Caco-2 (cell line): Measurements from ENCODE around the gene SAMSN1. TPM values are rescaled to one million over a fixed set of nuclear protein-coding genes. Genes with fewer than 3 reads are reported as not detected.

Experiments used
- BruUV-seq: library from RNA; stranded (reverse); fragments of 400-500 nt; replicated peaks from 2 replicates; lab custom pipeline; 2021; lab: Mats Ljungman, UMichigan
- CTCF ChIA-PET: fragments of 300-600 bp; sonication (Branson Sonifier 250); formaldehyde crosslinking; loops from one replicate; lab custom pipeline; 2022; ENCODE audit warnings: antibody characterized with exemption; lab: Charles Lee
- POLR2A ChIA-PET: fragments of 300-600 bp; sonication (Branson Sonifier 250); formaldehyde crosslinking; loops from one replicate; lab custom pipeline; 2022; ENCODE audit warnings: antibody characterized with exemption; lab: Charles Lee
- DNase-seq, 2 experiments: peaks; one replicate each; pipeline versions ENCODE4 v3.0.0 to v3.0.0-alpha.2; 2020 to 2022
- H3K27me3 ChIP-seq: replicated peaks from 2 replicates; pipeline ENCODE4 v1.6.0; 2011; ENCODE audit warnings: low read length; ENCODE audit not compliant: control insufficient read depth, insufficient read depth
- H3K36me3 ChIP-seq: 2 replicates; pipeline ENCODE4 v1.5.1; 2011; ENCODE audit warnings: low read length; ENCODE audit not compliant: control insufficient read depth, insufficient read depth
- H3K4me1 ChIP-seq: fragments of 250-450 bp; sonication (Bioruptor Pico); 2 replicates; pipeline ENCODE4 v1.5.1; 2020; ENCODE audit warnings: mild to moderate bottlenecking
- H3K4me3 ChIP-seq: 2 replicates; pipeline ENCODE4 v1.5.1; 2011; ENCODE audit warnings: low read depth, mild to moderate bottlenecking, control low read depth, low read length
- H3K9me3 ChIP-seq: fragments of 250-450 bp; sonication (Bioruptor Pico); 2 replicates; pipeline ENCODE4 v1.5.1; 2020; ENCODE audit warnings: mild to moderate bottlenecking, moderate library complexity
- H3K27ac Mint-ChIP-seq: one replicate; pipeline ENCODE4 v1.8.0; 2022; ENCODE audit warnings: mixed read lengths; ENCODE audit not compliant: unreplicated experiment
- H3K27me3 Mint-ChIP-seq: one replicate; pipeline ENCODE4 v1.8.0; 2022; ENCODE audit warnings: mixed read lengths; ENCODE audit not compliant: insufficient read depth, unreplicated experiment
- H3K36me3 Mint-ChIP-seq: one replicate; pipeline ENCODE4 v1.8.0; 2022; ENCODE audit warnings: mild to moderate bottlenecking, mixed read lengths; ENCODE audit not compliant: insufficient read depth, unreplicated experiment
- H3K4me1 Mint-ChIP-seq: one replicate; pipeline ENCODE4 v1.8.0; 2022; ENCODE audit warnings: low read depth, mixed read lengths; ENCODE audit not compliant: unreplicated experiment
- H3K4me3 Mint-ChIP-seq: one replicate; pipeline ENCODE4 v1.8.0; 2022; ENCODE audit warnings: mild to moderate bottlenecking, moderate library complexity, mixed read lengths; ENCODE audit not compliant: unreplicated experiment
- H3K9me3 Mint-ChIP-seq: one replicate; pipeline ENCODE4 v1.8.0; 2022; ENCODE audit warnings: mixed read lengths; ENCODE audit not compliant: unreplicated experiment
- intact Hi-C: fragments of 100-400 bp; cut with micrococcal nuclease; formaldehyde crosslinking; loops from one replicate; pipeline ENCODE4 v1.10.0; 2022; ENCODE audit not compliant: unreplicated experiment
- total RNA-seq: library from RNA; stranded (reverse); gene quantifications from 2 replicates; pipeline ENCODE4 v1.2.3, GENCODE V29; 2022
- TF ChIP-seq, protein P1 (sequence below), 2 experiments: fragments of 200-600 bp in 1 of 2; IDR thresholded peaks; 1 replicate in 1 of 2; 2 replicates in 1 of 2; pipeline versions ENCODE4 v1.5.1 to v1.8.0; 2011 to 2022; ENCODE audit warnings: antibody characterized with exemption in 1 of 2, control low read depth in 1 of 2, inconsistent platforms in 1 of 2, low read depth in 1 of 2, low read length in 1 of 2, mild to moderate bottlenecking in 1 of 2, moderate library complexity in 1 of 2; ENCODE audit not compliant: insufficient read depth in 1 of 2, severe bottlenecking in 1 of 2, unreplicated experiment in 1 of 2

Gene SAMSN1
- total RNA-seq, 1 experiment from 2014 or later = not detected

DNA sequence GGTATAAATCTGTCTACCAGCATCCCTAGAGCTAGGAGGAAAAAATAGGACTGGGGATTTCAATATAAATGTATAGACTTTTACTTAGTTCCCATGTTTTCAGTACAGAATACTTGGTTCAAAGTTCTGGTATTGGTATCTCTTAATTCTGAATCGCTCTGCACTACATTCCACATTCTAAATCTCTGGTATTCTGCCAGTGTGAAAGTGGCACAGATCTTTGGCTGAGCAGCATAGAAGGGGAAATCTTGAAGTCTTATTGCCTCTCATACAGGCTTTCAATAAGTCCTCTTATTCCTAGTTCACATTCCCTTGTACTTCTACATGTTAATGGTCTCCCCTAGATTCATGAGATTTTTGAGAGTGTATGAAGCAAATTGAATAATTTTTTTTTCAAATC lies 89.2 kb downstream of the SAMSN1 start:
- intact Hi-C loops = loop anchor here (10.0 kb wide), 1 partner anchor 408 kb away; no protein-coding TSS in a partner anchor
- Histone ChIP-seq H3K9me3 (no peaks in the 10 kb centered on the region), H3K4me3 (no peak overlapping the region), H3K27me3 (no peaks in the 10 kb centered on the region), H3K36me3 (no peaks in the 10 kb centered on the region), H3K4me1 (peaks cover 33% of the 10 kb centered on the region)
- CTCF ChIA-PET = no interaction called here
- DNase-seq = no peak
- peaks cover 19% of the 10 kb centered on the region for H3K9me3 Mint-ChIP-seq
- BruUV-seq = no TSS peak
- no peak overlapping the region for H3K27ac Mint-ChIP-seq
- no peaks in the 10 kb centered on the region for H3K27me3 Mint-ChIP-seq
- POLR2A ChIA-PET = no interaction called here
- TF ChIP-seq, protein P1, sequence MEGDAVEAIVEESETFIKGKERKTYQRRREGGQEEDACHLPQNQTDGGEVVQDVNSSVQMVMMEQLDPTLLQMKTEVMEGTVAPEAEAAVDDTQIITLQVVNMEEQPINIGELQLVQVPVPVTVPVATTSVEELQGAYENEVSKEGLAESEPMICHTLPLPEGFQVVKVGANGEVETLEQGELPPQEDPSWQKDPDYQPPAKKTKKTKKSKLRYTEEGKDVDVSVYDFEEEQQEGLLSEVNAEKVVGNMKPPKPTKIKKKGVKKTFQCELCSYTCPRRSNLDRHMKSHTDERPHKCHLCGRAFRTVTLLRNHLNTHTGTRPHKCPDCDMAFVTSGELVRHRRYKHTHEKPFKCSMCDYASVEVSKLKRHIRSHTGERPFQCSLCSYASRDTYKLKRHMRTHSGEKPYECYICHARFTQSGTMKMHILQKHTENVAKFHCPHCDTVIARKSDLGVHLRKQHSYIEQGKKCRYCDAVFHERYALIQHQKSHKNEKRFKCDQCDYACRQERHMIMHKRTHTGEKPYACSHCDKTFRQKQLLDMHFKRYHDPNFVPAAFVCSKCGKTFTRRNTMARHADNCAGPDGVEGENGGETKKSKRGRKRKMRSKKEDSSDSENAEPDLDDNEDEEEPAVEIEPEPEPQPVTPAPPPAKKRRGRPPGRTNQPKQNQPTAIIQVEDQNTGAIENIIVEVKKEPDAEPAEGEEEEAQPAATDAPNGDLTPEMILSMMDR (IDR thresholded peaks at IDR 0.05; ENCODE audit: insufficient read depth in 1 of 2, low read depth in 1 of 2, low read length in 1 of 2, severe bottlenecking in 1 of 2, unreplicated experiment in 1 of 2) = no peak
- peaks cover 44% of the 10 kb centered on the region for H3K4me1 Mint-ChIP-seq
- H3K36me3 Mint-ChIP-seq = no peaks in the 10 kb centered on the region
- no peak overlapping the region for H3K4me3 Mint-ChIP-seq

DNA sequence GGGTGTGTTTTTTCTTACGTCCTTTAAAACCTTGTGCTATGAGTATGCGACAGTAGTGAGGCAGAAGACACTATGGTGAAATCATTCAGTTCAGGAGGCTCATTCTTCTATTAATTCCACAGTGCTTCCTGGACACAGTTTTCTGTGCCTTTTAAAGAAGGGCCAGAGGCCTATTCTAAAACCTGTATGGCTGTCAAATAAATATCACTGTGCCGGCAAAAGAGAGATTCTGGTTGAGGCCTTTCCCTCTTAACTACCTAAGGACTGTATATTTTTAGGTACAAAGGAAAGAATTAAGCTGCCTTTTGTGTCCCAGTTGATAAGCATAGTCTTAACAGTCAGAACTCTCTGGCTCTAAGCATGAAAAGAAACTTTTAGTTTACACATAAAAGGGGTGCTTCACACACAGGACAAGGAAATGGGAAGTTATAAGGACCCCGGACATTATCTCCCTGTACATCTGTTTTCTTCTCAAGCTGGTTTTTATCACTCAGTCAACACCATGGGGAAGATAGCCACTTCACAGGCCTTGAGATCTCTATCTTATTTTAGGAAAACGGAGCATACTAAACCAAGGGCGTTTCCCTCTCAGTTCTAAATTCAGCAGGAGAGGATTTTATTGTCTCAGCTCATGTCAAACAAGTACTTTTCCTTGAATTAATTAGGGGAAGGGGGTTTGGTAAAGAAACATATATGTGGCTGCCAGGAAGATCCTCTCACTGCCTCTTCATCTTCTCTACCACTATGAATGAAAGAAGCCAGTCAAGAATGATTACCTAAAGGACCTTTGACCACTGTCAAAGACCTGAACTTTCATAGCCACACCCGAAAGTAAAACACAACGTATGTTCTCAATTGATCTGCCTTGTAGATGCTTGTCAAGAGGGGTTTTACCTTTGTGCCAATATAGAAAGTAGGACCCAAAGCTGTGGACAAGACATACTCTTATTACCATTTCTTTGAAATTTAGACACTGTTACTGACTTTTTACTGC lies 91.8 kb downstream of the SAMSN1 start:
- Histone ChIP-seq H3K4me3 (no peak overlapping the region), H3K9me3 (no peaks in the 10 kb centered on the region), H3K36me3 (no peaks in the 10 kb centered on the region), H3K27me3 (no peaks in the 10 kb centered on the region), H3K4me1 (peaks cover 33% of the 10 kb centered on the region)
- Mint-ChIP-seq H3K4me1 (peaks cover 44% of the 10 kb centered on the region), H3K36me3 (no peaks in the 10 kb centered on the region), H3K9me3 (peaks cover 9% of the 10 kb centered on the region), H3K4me3 (peak overlapping the region; percentile 16), H3K27me3 (no peaks in the 10 kb centered on the region), H3K27ac (peak overlapping the region; percentile 57)
- POLR2A ChIA-PET = no interaction called here
- TF ChIP-seq, protein P1 (IDR thresholded peaks at IDR 0.05; ENCODE audit: insufficient read depth in 1 of 2, low read depth in 1 of 2, low read length in 1 of 2, severe bottlenecking in 1 of 2, unreplicated experiment in 1 of 2) = no peak
- DNase-seq = peak in 1 of 2 experiments; percentile 23
- no TSS peak for BruUV-seq
- intact Hi-C loops = loop anchor here (1.0 to 10.0 kb wide), 2 partner anchors 246 to 410 kb away; no protein-coding TSS in a partner anchor
- CTCF ChIA-PET = no interaction called here

- ChIA-PET CTCF (interaction anchor here (1.0 kb wide), 1 partner anchor 284 kb away, joined by 3 read pairs; no protein-coding TSS in a partner anchor), POLR2A (no interaction called here)
- TF ChIP-seq, protein P1 (IDR thresholded peaks at IDR 0.05; ENCODE audit: insufficient read depth in 1 of 2, low read depth in 1 of 2, low read length in 1 of 2, severe bottlenecking in 1 of 2, unreplicated experiment in 1 of 2) = no peak
- peaks cover 41% of the 10 kb centered on the region for H3K4me1 Mint-ChIP-seq
- no peaks in the 10 kb centered on the region for H3K36me3 Mint-ChIP-seq
- Histone ChIP-seq H3K4me3 (no peak overlapping the region), H3K36me3 (no peaks in the 10 kb centered on the region), H3K27me3 (no peaks in the 10 kb centered on the region), H3K9me3 (no peaks in the 10 kb centered on the region), H3K4me1 (peaks cover 33% of the 10 kb centered on the region)
- H3K27ac Mint-ChIP-seq = peak overlapping the region; percentile 57
- peaks cover 9% of the 10 kb centered on the region for H3K9me3 Mint-ChIP-seq
- H3K27me3 Mint-ChIP-seq = no peaks in the 10 kb centered on the region
- H3K4me3 Mint-ChIP-seq = no peak overlapping the region
- intact Hi-C loops = loop anchor here (1.0 to 10.0 kb wide), 2 partner anchors 247 to 411 kb away; no protein-coding TSS in a partner anchor
- DNase-seq = no peak
- no TSS peak for BruUV-seq
Observed at GRCh38 chr21:14453339-14454015, 92.6 kb downstream of the SAMSN1 start.
